ENCODE data around the gene ARL15. TPM values are rescaled to one million over a fixed set of nuclear protein-coding genes. Genes with fewer than 3 reads are reported as not detected.

Gene ARL15
- total and polyA plus RNA-seq, 2 of the 4 experiments (the other 2 are of a cell fraction) = 7.3 to 19.2 TPM

GRCh38 chr5:53913941-53914340 is 396.4 kb downstream of the ARL15 start:
- H2AK9ac ChIP-seq (replicated peaks; ENCODE audit: low read depth, low read length, poor library complexity) = no peak overlapping the region
- no peaks in the 10 kb centered on the region for H3K36me3 ChIP-seq (ENCODE audit: control insufficient read depth, insufficient read depth, low read length)
- H3K18ac ChIP-seq (ENCODE audit: low read depth, low read length) = no peak overlapping the region
- in situ Hi-C loops (cut with MboI; ENCODE audit: low sequenced_read_pairs) (no loop called here), intact Hi-C loops (cut with micrococcal nuclease) (loop anchor here (10.0 kb wide), 1 partner anchor 429 kb away; the partner anchor contains the start of gene FST), dilution Hi-C loops (cut with HindIII; ENCODE audit: low sequenced_read_pairs, unreplicated experiment) (no loop called here)
- no TSS peak for BruUV-seq (replicated peaks)
- no peak overlapping the region for H3K4me3 ChIP-seq (ENCODE audit: insufficient read depth, low read depth, low read length)
- no peaks in the 10 kb centered on the region for H4K20me1 ChIP-seq (ENCODE audit: insufficient read depth, low read length)
- no CpG with 5 or more reads among the region's 1 CpG for WGBS, 2 experiments (ENCODE audit: extremely low coverage in 2 of 2, insufficient read length in 1 of 2)
- no peak overlapping the region for H2BK20ac ChIP-seq (ENCODE audit: low read depth, low read length)
- H3K9ac ChIP-seq (ENCODE audit: low read depth, low read length) = no peak overlapping the region
- no peaks in the 10 kb centered on the region for H3K27me3 ChIP-seq (ENCODE audit: control insufficient read depth, insufficient read depth, low read length)
- H2BK120ac ChIP-seq (ENCODE audit: low read depth, low read length) = no peak overlapping the region
- no peak overlapping the region for H4K5ac ChIP-seq (ENCODE audit: low read depth, low read length)
- CTCF ChIA-PET = no interaction called here
- H3K4me1 ChIP-seq (ENCODE audit: control insufficient read depth, insufficient read depth, low read length) = peaks cover 4% of the 10 kb centered on the region; the same call in 1 of the 2 replicates
- ATAC-seq (ENCODE audit: low read depth) (no peak), DNase-seq (no peak)
- POLR2A ChIA-PET (ENCODE audit: unreplicated experiment) = no interaction called here
- no peaks in the 10 kb centered on the region for H3K79me1 ChIP-seq (ENCODE audit: low read depth in 1 of 2, low read length in 2 of 2)
- no peak overlapping the region for H2BK15ac ChIP-seq (ENCODE audit: low read depth, low read length)
- H3K56ac ChIP-seq (ENCODE audit: extremely low read depth, insufficient read depth, low read length) = no peak overlapping the region
- H3K4ac ChIP-seq (ENCODE audit: low read depth, low read length) = no peak overlapping the region
- no peak overlapping the region for H3K14ac ChIP-seq (replicated peaks; ENCODE audit: low read depth, low read length)
- no peak for TF ChIP-seq MXI1 (IDR thresholded peaks at IDR 0.05; ENCODE audit: borderline replicate concordance, low read depth, low read length)
- no peak for TF ChIP-seq RAD21 (IDR thresholded peaks at IDR 0.05; ENCODE audit: low read length)
- TF ChIP-seq FOS (IDR thresholded peaks at IDR 0.05; ENCODE audit: low read depth, low read length) = no peak
- no peak for TF ChIP-seq RFX5 (IDR thresholded peaks at IDR 0.05; ENCODE audit: low read depth, low read length)
- TF ChIP-seq CEBPB (IDR thresholded peaks at IDR 0.05; ENCODE audit: low read depth, low read length) = no peak
- no peak for TF ChIP-seq CTCF (conservative IDR thresholded peaks at IDR 0.05; ENCODE audit: low read depth, low read length)
- no peak for TF ChIP-seq NFE2L2 (IDR thresholded peaks at IDR 0.05; ENCODE audit: low read depth, low read length)
- TF ChIP-seq ELK1 (IDR thresholded peaks at IDR 0.05; ENCODE audit: borderline replicate concordance, low read depth, low read length) = no peak
- TF ChIP-seq RCOR1 (IDR thresholded peaks at IDR 0.05; ENCODE audit: insufficient replicate concordance, low read length) = no peak
- no peak for TF ChIP-seq MAFK (IDR thresholded peaks at IDR 0.05; ENCODE audit: low read depth, low read length)
- no peak for TF ChIP-seq BHLHE40 (IDR thresholded peaks at IDR 0.05; ENCODE audit: low read depth, low read length)
- H2AK5ac ChIP-seq (ENCODE audit: low read depth, low read length) = no peak overlapping the region
- H3K9me1 ChIP-seq (ENCODE audit: insufficient read depth, low read length) = no peaks in the 10 kb centered on the region
- H2BK5ac ChIP-seq (ENCODE audit: low read depth, low read length, poor library complexity, severe bottlenecking) = no peak overlapping the region
- H4K91ac ChIP-seq (ENCODE audit: insufficient read depth, low read depth, low read length) = no peak overlapping the region
- H3K4me2 ChIP-seq (ENCODE audit: low read depth, low read length) = no peak overlapping the region
- no peak overlapping the region for H3K27ac ChIP-seq (ENCODE audit: insufficient read depth, low read length)
- H4K8ac ChIP-seq (ENCODE audit: low read depth in 2 of 2, low read length in 2 of 2) = no peak overlapping the region
- H2AFZ ChIP-seq (replicated peaks; ENCODE audit: low read length, poor library complexity) = no peak overlapping the region
- no peak overlapping the region for H3K23ac ChIP-seq (ENCODE audit: low read depth, low read length)
- H3K9me3 ChIP-seq (ENCODE audit: control insufficient read depth, insufficient read depth, low read length) = no peaks in the 10 kb centered on the region
